Endothelial cell of umbilical vein (primary cell): ENCODE data around the gene RUSF1. TPM values are rescaled to one million over a fixed set of nuclear protein-coding genes. Genes with fewer than 3 reads are reported as not detected.

Experiments used
- BruUV-seq: library from RNA; stranded (reverse); fragments of 400-500 nt; replicated peaks from 2 replicates; lab custom pipeline; 2021; lab: Mats Ljungman, UMichigan
- CTCF ChIA-PET: fragments of 300-600, 350-600 bp; sonication (Branson Sonifier 250); formaldehyde crosslinking; loops from one replicate; lab custom pipeline; 2021; ENCODE audit warnings: antibody characterized with exemption, inconsistent platforms; lab: Charles Lee
- POLR2A ChIA-PET: fragments of 300-600, 350-600 bp; sonication (Branson Sonifier 250); formaldehyde crosslinking; loops from one replicate; lab custom pipeline; 2021; ENCODE audit warnings: antibody characterized with exemption, inconsistent platforms; lab: Charles Lee
- DNase-seq: peaks from one replicate; pipeline ENCODE4 v3.0.0-alpha.2; 2011; ENCODE audit warnings: low read depth, low spot score
- FAIRE-seq: peaks from 2 replicates; lab custom pipeline; 2011; peaks lifted over from hg19 to GRCh38; lab: Jason Lieb, UNC
- H2AFZ ChIP-seq: 2 replicates; pipeline ENCODE4 v1.6.0; 2012; ENCODE audit warnings: low read depth, low read length, control low read depth, inconsistent platforms
- H3K27ac ChIP-seq: 2 replicates; pipeline ENCODE4 v1.5.1; 2011; ENCODE audit warnings: low read depth, mild to moderate bottlenecking, control low read depth, low read length, moderate library complexity; ENCODE audit not compliant: insufficient read depth
- H3K27me3 ChIP-seq, 2 experiments: 2 replicates each; pipeline versions ENCODE4 v1.6.0 to v1.6.1; 2011; ENCODE audit warnings: low read length in 2 of 2, mixed read lengths in 1 of 2; ENCODE audit not compliant: control insufficient read depth in 2 of 2, insufficient read depth in 2 of 2
- H3K36me3 ChIP-seq, 2 experiments: 2 replicates in 1 of 2; 3 replicates in 1 of 2; pipeline ENCODE4 v1.5.1; 2011; ENCODE audit warnings: low read length in 2 of 2, mild to moderate bottlenecking in 1 of 2, moderate library complexity in 1 of 2; ENCODE audit not compliant: control insufficient read depth in 2 of 2, insufficient read depth in 2 of 2; ENCODE audit errors: extremely low read depth in 1 of 2
- H3K4me1 ChIP-seq: 3 replicates; pipeline ENCODE4 v1.5.1; 2011; ENCODE audit warnings: mild to moderate bottlenecking, low read length; ENCODE audit not compliant: control insufficient read depth, insufficient read depth; ENCODE audit errors: extremely low read depth
- H3K4me2 ChIP-seq: 2 replicates; pipeline ENCODE4 v1.6.1; 2011; ENCODE audit warnings: low read length, control low read depth, mixed read lengths; ENCODE audit not compliant: insufficient read depth
- H3K4me3 ChIP-seq, 3 experiments: fragments of 200-600 bp in 1 of 3; sonication (generic), shearing (Covaris generic) in 1 of 3; replicated peaks in 1 of 3; 2 replicates each; pipeline ENCODE4 v1.5.1; 2011 to 2016; ENCODE audit warnings: control low read depth in 3 of 3, low read length in 3 of 3, mild to moderate bottlenecking in 2 of 3, inconsistent platforms in 1 of 3, low read depth in 1 of 3, moderate library complexity in 1 of 3; ENCODE audit not compliant: insufficient read depth in 1 of 3
- H3K79me2 ChIP-seq: 2 replicates; pipeline ENCODE4 v1.6.0; 2012; ENCODE audit warnings: low read length, inconsistent platforms; ENCODE audit not compliant: control insufficient read depth, insufficient read depth
- H3K9ac ChIP-seq: replicated peaks from 2 replicates; pipeline ENCODE3; 2011; ENCODE audit warnings: low read length, control low read depth; ENCODE audit not compliant: insufficient read depth; ENCODE audit errors: extremely low read depth
- H3K9me1 ChIP-seq: replicated peaks from 3 replicates; pipeline ENCODE4 v1.6.0; 2011; ENCODE audit warnings: mild to moderate bottlenecking, low read length; ENCODE audit not compliant: control insufficient read depth, insufficient read depth; ENCODE audit errors: extremely low read depth
- H3K9me3 ChIP-seq: replicated peaks from 2 replicates; pipeline ENCODE4 v1.5.1; 2012; ENCODE audit warnings: low read length, inconsistent platforms; ENCODE audit not compliant: control insufficient read depth, insufficient read depth
- H4K20me1 ChIP-seq: replicated peaks from 2 replicates; pipeline ENCODE3; 2011; ENCODE audit warnings: mild to moderate bottlenecking, low read length; ENCODE audit not compliant: control insufficient read depth, insufficient read depth; ENCODE audit errors: extremely low read depth
- CTCF ChIP-seq, 2 donors: IDR thresholded peaks; 1 replicate in 1 of 2; 2 replicates in 1 of 2; pipeline ENCODE4 v1.5.1; 2011; ENCODE audit warnings: low read length in 2 of 2, mild to moderate bottlenecking in 2 of 2, moderate library complexity in 2 of 2, control low read depth in 1 of 2, inconsistent platforms in 1 of 2, low read depth in 1 of 2; ENCODE audit not compliant: insufficient read depth in 1 of 2; ENCODE audit errors: extremely low read depth in 1 of 2
- EZH2 ChIP-seq: IDR thresholded peaks from 2 replicates; pipeline ENCODE4 v1.6.1; 2012; ENCODE audit warnings: borderline replicate concordance, low read depth, mild to moderate bottlenecking, moderate library complexity, low read length, inconsistent platforms; ENCODE audit not compliant: severe bottlenecking
- FOS ChIP-seq: IDR thresholded peaks from 2 replicates; pipeline ENCODE4 v1.6.1; 2011; ENCODE audit warnings: mild to moderate bottlenecking, low read length, moderate library complexity, borderline replicate concordance; ENCODE audit not compliant: insufficient read depth
- GATA2 ChIP-seq: IDR thresholded peaks from 2 replicates; pipeline ENCODE4 v1.7.0; 2011; ENCODE audit warnings: low read depth, mild to moderate bottlenecking, moderate library complexity, mixed read lengths, low read length; ENCODE audit not compliant: insufficient read length, insufficient read depth
- JUN ChIP-seq: IDR thresholded peaks from 2 replicates; pipeline ENCODE4 v1.6.1; 2011; ENCODE audit warnings: borderline replicate concordance, low read depth; ENCODE audit not compliant: insufficient read length, insufficient read depth
- MYC ChIP-seq: IDR thresholded peaks from one replicate; pipeline ENCODE4 v1.6.1; 2011; ENCODE audit warnings: mild to moderate bottlenecking, low read depth, low read length
- POLR2A ChIP-seq: IDR thresholded peaks from 2 replicates; pipeline ENCODE4 v1.6.1; 2012; ENCODE audit warnings: low read depth, mild to moderate bottlenecking, control low read depth, low read length
- POLR2AphosphoS5 ChIP-seq: IDR thresholded peaks from 2 replicates; pipeline ENCODE4 v1.6.1; 2012; ENCODE audit warnings: low read depth, mild to moderate bottlenecking, control low read depth, low read length, moderate library complexity; ENCODE audit not compliant: insufficient read depth
- dilution Hi-C: fragments of 300-500 bp; cut with MboI; formaldehyde crosslinking; loops from one replicate; pipeline ENCODE4 v1.15.0; 2019; ENCODE audit warnings: low sequenced_read_pairs; ENCODE audit not compliant: extremely low pct_ligation_motif_present
- intact Hi-C: fragments of 100-400 bp; cut with micrococcal nuclease; formaldehyde crosslinking; loops from one replicate; pipeline ENCODE4 v1.10.0; 2022
- polyA plus RNA-seq, 4 experiments: library from polyadenylated mRNA; depleted of rRNA in 3 of 4; stranded (reverse) in 3 of 4; unstranded in 1 of 4; fragments of >200 nt; gene quantifications; 2 replicates each; pipeline versions ENCODE4 v1.2.1 to v1.2.3, GENCODE V29; 2011 to 2012; ENCODE audit warnings: missing spikeins in 1 of 4
- total RNA-seq: library from RNA; stranded (reverse); gene quantifications from 2 replicates; pipeline ENCODE4 v1.2.3, GENCODE V29; 2021
- TF ChIP-seq, protein P1 (sequence below): IDR thresholded peaks from 2 replicates; pipeline ENCODE4 v1.6.1; 2011; ENCODE audit not compliant: insufficient read depth, insufficient read length

The RUSF1 gene
- total and polyA plus RNA-seq, 2 donors (not counting 3 experiments of a cell fraction or from before 2014, with no cell fraction given) = 36.4 to 40.3 TPM

DNA sequence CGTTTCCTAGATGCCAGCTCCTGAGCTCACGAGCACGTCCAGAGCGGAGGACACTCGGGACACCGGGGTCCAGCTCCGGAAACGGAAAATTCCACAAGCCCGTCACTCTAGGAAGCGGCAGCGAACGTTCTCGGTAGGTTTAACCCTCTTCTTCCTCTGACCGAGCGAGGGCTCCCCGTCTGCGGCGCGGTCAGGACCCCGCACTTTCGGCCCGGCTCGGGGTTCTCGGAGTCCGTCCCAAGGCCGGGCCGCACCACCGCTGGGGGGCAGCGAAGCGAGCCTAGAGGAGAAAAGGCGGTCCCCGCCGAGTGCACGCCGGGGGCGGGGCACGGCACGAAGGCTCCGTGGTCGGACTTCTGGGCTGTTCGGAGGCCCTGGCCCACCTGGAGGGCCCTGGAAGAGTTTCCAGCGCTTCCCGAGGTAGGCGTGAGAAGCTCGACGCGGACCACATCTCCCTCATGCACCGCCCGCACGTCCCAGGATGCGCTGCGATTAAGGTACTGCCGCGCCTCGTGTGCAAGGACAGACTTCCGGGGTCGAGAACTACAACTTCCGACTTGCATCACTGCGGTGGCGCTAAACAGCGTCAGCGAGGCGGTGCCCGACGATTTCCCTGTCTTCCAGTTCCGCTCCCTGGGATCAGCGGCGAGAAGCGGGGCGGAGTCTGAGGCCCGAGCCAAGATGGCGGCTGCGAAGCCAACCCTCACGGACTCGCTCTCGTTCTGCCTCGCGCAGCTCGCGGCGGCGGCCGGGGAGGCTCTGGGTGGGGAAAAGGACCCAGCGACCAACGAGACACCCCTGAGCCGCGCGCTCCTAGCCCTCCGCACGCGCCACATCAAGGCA, 49.1 kb downstream of the RUSF1 start, which contains the start of gene ARMC5:
ARMC5 (plus strand) TSS at position 658 of the 843 bp plus-strand sequence; CDS start at position 682, 24 bp downstream.
- peak within 1 kb of the TSS; percentile 96 for H3K27ac ChIP-seq
- H3K4me2 ChIP-seq = peak within 1 kb of the TSS; percentile 92
- DNase-seq (peak; percentile 96), FAIRE-seq (no peak)
- ChIA-PET CTCF (interaction anchor here (0.6 to 4.3 kb wide), 14 partner anchors 10 to 506 kb away, joined by 3 to 53 read pairs (median 5); partner anchors contain the start of genes RUSF1, TGFB1I1 and ZNF843), POLR2A (interaction anchor here (0.6 to 2.0 kb wide), 7 partner anchors 9 to 415 kb away, joined by 3 to 10 read pairs (median 4); partner anchors contain the start of genes FUS, TGFB1I1 and ZNF267)
- H3K4me3 ChIP-seq = peak within 1 kb of the TSS; percentile 41 to 81 (median 71)
- intact Hi-C loops (loop anchor here (1.0 to 5.0 kb wide), 9 partner anchors 13 to 426 kb away; partner anchors contain the start of genes FUS, PYCARD, RUSF1 and STX4), dilution Hi-C loops (no loop called here)
- H4K20me1 ChIP-seq = no peaks in the 10 kb centered on the region
- H2AFZ ChIP-seq = peak within 1 kb of the TSS; percentile 87
- TF ChIP-seq, protein P1, sequence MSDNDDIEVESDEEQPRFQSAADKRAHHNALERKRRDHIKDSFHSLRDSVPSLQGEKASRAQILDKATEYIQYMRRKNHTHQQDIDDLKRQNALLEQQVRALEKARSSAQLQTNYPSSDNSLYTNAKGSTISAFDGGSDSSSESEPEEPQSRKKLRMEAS = peak; percentile 63
- TF ChIP-seq MYC = peak; percentile 89
- TF ChIP-seq GATA2 = no peak
- no peak for TF ChIP-seq EZH2
- no peak for TF ChIP-seq JUN
- peak; percentile 63 for TF ChIP-seq POLR2AphosphoS5
- TF ChIP-seq FOS = no peak
- TF ChIP-seq POLR2A = peak; percentile 38
- peak; percentile 47 to 70 for TF ChIP-seq CTCF (IDR thresholded peaks at IDR 0.05; ENCODE audit: extremely low read depth in 1 of 2, insufficient read depth in 1 of 2, low read depth in 1 of 2, low read length in 2 of 2)
- peaks cover 0 to 10% of the 10 kb centered on the region in 2 experiments for H3K36me3 ChIP-seq
- no peaks in the 10 kb centered on the region for H3K9me3 ChIP-seq
- peak within 1 kb of the TSS; percentile 95 for H3K9ac ChIP-seq
- peaks cover 23% of the 10 kb centered on the region for H3K4me1 ChIP-seq
- H3K79me2 ChIP-seq = peaks cover 41% of the 10 kb centered on the region
- BruUV-seq = TSS peak; percentile 27
- no peaks in the 10 kb centered on the region for H3K9me1 ChIP-seq
- no peaks in the 10 kb centered on the region for H3K27me3 ChIP-seq
